NOMO-1 treated with dmso at 0.1 percent for 144 hours (cell line): ENCODE measurements around the gene FCGR3B.
"Not testable (repeated sequence)": the region's sequence is repeated elsewhere in the genome, so short reads cannot be mapped to it uniquely, and the experiment has no call there.

ENCODE experiments used
- DNase-seq: peaks from one replicate; lab custom pipeline; 2025; ENCODE audit not compliant: unreplicated experiment; lab: John Stamatoyannopoulos, UW

FCGR3B gene

DNA sequence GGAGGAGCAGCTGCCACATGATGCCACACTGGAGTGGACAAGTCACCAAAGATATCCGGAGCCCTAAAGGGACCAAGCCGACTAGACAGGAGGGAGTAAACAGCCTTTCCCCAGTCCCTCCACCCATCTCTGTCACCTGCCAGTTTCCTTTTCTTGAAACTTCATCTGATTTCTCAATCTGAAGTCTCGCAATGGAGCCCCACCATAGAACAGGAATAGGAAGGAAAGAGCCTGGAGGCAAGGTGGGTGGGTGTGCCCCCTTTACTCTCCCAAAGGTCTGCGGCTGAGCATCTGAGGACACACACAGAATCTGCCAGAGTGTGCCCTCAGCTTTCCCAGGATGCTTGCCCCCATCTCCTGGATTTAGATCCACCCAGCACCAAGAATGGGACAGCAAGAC lies at the start of gene FCGR3B:
TSS of gene FCGR3B (minus strand) at position 101 of the 400 bp plus-strand sequence. CDS start at position 19, 82 bp downstream.
- DNase-seq: no peak

- no peak for DNase-seq
Observed at GRCh38 chr1:161678500-161678899, 47.5 kb upstream of the FCGR3B start.

GRCh38 chr1:161676958-161677689 lies 46.1 kb upstream of the FCGR3B start:
- DNase-seq: no peak

DNA sequence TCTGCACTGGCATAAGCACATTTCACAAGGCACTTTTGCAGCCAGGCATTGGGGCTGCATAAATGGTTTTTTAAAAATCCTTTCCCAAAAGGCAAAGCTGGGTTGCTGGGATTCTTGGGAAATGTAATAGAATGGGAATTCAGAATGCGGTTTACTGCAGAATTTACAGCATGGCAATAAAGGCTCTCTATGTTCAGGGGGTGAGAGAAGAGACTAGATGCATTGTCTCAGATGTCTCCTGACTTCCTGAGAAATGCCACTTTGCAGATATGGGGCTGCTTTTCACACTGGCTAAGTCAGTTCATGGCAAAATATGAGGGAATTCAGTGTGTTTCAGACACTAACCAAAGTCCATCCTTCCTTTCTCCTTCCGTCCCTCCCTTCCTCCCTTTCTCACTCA lies 45.5 kb upstream of the FCGR3B start:
- no peak for DNase-seq

DNA sequence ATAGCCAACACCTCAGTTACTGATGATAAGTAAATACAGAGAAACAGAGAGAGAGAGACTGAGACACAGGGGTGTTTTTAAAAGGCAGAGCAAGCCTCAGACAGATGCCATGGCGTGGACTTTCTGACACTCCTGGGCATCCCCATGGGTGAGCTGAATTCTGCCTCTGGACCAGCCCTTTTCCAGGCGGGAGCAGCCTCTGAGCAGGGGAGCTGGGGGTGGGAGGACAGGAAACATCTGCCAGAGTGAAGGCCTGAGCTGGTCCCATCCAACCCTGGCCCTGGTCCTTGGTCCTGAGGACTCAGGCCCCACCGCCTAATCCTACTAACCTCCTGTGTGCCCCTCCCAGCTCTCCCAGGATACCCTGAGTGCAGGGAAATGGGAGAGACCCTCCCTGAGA lies 43.9 kb upstream of the FCGR3B start:
- not testable (repeated sequence) for DNase-seq

DNA sequence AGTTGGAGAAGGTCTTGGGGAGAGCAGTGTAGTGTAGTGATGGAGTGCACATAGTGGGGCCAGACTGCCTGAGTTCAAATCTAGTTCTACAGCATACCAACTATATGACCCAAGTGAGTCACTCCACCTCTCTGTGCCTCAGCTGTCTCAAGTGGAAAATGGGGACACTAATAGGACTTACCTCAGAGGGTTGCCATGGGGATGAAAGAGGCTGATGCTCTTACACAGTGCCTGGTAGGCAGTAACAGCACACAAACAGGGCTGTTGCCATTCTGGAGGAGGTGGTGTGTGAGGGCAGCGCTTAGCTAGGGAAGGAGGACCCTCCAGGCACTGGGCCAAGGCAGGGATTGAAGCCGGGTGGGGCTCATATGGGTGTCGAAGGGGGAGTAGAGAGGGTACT lies 43.5 kb upstream of the FCGR3B start:
- DNase-seq: not testable (repeated sequence)

GRCh38 chr1:161673437-161673836 lies 42.5 kb upstream of the FCGR3B start:
- not testable (repeated sequence) for DNase-seq

DNA sequence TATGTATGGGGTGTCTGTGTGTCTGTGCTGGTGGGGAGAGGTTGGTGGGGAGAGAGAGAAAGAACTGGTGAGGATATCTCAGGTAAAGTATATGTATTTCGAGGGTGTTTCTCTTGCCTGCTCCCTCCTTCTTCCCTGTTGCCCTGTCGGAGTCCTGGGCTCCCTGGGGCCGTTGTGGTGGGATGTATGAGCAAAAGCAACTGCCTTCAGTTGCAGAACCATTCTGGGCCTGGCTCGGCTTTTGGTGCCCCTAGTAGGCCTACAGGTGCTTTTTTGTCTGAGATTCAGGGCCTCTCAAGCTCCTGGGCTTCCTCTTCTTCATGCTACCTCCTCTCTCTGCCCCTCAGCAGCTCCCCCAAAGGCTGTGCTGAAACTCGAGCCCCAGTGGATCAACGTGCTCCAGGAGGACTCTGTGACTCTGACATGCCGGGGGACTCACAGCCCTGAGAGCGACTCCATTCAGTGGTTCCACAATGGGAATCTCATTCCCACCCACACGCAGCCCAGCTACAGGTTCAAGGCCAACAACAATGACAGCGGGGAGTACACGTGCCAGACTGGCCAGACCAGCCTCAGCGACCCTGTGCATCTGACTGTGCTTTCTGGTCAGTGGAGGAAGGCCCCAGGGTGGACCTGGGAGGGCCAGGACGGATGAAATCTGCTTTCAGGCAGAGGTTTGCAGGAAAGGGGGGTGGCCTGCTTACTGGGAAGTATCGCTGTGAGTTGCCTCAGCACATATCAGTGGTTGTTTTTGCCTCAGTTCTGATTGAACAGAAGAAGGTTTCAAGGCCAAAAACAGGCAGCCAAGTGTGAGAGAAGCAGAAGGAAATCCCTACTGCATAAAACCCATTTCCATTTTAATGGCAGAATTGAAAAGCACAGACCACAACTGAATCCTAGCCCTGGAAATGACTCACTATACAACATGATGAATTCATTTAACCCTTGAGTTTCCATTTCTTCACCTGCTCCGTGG lies 40.4 kb upstream of the FCGR3B start:
- DNase-seq: not testable (repeated sequence)

- not testable (repeated sequence) for DNase-seq
Observed at GRCh38 chr1:161664689-161665088, 33.7 kb upstream of the FCGR3B start.

GRCh38 chr1:161663569-161663968 lies 32.6 kb upstream of the FCGR3B start:
- DNase-seq: not testable (repeated sequence)

- not testable (repeated sequence) for DNase-seq
Observed at GRCh38 chr1:161662684-161663339, 31.8 kb upstream of the FCGR3B start, which contains the start of gene FCGR2B. TSS of gene FCGR2B (plus strand) at chr1:161663143. CDS start at chr1:161663242, 99 bp downstream.

- DNase-seq: not testable (repeated sequence)
Observed at GRCh38 chr1:161661660-161662311, 30.8 kb upstream of the FCGR3B start.

- not testable (repeated sequence) for DNase-seq
Observed at GRCh38 chr1:161658524-161658923, 27.5 kb upstream of the FCGR3B start.

GRCh38 chr1:161653971-161654370 lies 23.0 kb upstream of the FCGR3B start:
- not testable (repeated sequence) for DNase-seq

GRCh38 chr1:161653541-161653940 lies 22.6 kb upstream of the FCGR3B start:
- not testable (repeated sequence) for DNase-seq

- DNase-seq: peak; percentile 34
Observed at GRCh38 chr1:161647507-161648360, 16.8 kb upstream of the FCGR3B start.

- DNase-seq: not testable (repeated sequence)
Observed at GRCh38 chr1:161644855-161645254, 13.9 kb upstream of the FCGR3B start.

DNA sequence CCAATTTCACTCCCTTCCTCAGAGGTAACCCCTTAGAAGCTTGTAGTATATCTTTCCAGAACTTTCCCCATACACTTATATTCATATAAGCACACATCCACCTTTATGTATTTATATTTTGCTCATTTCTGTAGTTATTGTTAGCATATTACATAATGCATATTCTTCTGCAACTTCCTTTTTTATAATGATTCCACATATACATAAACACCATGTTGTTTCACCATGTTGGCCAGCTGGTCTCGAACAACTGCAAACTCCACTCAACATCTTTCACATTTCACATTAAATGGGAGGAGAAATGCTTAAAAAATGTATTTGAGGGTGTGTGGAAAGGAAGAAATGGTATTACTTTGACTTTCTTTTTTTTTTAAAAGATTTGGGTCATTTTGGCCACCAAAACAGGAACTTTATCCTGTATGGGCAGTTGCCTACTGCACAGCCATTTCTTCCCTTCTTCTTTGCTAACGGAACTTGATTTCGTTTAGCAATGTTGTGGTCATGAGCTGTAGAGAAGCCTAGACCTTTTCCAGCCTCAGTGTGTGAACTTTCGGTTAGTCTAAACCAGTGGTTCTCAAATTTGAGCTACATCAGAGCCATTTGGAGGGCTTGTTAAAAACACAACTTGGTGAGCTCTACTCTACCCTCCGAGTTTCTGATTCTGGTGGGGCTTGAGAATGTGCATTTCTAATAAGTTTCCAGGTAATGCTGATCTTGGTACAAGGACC lies 12.7 kb upstream of the FCGR3B start:
- not testable (repeated sequence) for DNase-seq

- not testable (repeated sequence) for DNase-seq
Observed at GRCh38 chr1:161642697-161643096, 11.7 kb upstream of the FCGR3B start.
